ENCODE measurements around the gene SLIT1. TPM values are rescaled to one million over a fixed set of nuclear protein-coding genes. Genes with fewer than 3 reads are reported as not detected.
"Not testable (repeated sequence)": the region's sequence is repeated elsewhere in the genome, so short reads cannot be mapped to it uniquely, and the experiment has no call there.

Gene SLIT1
- total RNA-seq, 1 donor from 2014 or later = not detected

DNA sequence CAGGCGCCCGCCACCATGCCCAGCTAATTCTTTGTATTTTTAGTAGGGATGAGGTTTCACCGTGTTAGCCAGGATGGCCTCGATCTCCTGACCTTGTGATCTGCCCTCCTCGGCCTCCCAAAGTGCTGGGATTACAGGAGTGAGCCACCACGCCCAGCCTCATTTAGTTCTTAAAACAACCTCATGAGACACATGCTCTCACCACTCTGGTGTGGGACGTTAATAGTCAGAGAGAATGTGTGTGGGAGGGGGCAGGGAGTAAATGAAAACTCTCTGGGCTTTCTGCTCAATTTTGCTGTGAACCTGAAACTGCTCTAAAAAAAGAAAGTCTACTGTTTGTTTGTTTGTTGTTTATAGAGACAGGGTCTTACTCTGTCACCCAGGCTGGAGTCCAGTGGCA is 103.2 kb downstream of the SLIT1 start:
- DNase-seq (ENCODE audit: low read depth in 2 of 2) = not testable (repeated sequence)

DNA sequence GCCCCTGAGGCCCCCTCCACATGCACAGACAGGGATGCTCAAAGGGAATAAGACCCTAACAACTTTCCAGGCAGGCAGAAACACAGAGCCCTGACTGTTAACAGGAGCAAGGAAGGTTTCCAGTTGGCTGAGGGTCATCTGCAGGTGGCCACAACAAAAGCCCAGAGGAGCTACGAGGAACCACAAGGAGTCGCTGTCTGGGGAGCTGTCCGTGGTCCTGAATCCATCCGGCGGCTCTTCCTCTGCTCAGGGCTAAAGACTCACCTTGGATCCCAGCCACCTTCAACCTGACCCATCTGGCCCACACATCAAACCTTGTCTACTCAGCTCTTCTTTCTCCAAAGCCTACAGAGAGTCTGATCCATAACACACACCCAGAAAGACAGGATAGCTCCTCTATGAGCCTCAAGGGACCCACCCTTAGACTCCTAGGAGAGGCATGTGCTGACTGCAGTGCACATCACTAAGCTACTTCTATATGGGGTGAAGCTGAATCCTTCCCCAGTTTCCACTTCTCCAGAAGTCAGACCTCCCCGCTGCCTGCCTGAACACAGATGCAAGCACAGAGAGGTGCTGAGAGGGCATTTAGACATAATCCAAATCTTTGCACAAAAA is 104.0 kb downstream of the SLIT1 start:
- DNase-seq (ENCODE audit: low read depth in 2 of 2) = peak; percentile 40 to 70

DNA sequence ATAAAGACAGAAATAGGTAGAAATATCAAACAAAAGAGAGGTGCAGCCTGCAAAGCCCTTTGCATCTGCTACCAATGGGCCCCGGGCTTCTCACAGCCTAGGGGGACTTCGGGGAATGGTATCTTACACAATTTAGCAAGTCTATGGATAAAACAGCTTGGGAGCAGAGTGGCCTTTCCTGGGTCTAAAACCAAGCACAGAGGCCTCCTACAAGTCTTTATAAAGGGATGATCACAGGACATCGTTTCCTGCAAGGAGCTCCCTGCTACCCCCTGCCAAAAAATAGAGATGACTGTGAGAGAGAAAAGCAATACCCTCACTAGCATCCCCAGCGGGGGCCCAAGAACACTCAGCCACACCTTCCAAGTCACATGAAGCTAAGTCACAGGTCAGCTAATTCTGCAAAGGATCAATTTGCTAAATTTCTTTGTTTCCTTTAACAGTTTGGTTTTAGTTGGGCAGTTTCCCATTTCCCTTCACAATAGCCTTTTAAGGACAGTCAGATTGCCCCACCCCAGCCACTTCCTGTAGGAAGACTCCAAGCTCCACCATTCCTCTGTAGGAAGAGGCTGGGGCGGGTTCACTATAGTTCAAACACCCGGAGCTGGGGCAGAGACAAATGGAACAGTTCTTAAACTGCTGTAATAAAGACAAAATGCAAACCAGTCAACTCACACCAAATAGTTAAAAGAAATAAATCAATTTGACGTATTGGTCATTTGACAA is 105.5 kb downstream of the SLIT1 start:
- no peak for DNase-seq (ENCODE audit: low read depth in 2 of 2)

DNA sequence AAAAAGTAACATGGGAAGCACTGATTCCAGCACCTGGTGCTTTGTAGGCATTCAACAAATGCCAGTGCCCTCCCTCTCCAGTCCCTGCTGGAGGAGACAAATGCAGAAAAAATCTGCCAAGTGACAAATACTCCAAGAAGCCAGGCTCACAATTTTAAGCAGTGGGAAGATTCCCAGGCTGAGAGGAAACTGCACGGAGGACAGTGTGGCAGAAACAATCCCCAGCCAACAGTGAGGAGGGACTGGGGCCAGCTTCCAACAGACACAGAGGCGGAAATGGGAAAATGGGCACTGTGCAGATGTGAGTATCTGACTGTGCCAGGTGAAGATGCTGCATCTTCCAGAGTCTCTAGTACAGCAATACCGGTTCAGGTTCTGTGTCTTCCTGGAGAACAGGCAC is 106.3 kb downstream of the SLIT1 start:
- DNase-seq (ENCODE audit: low read depth in 2 of 2) = no peak

DNA sequence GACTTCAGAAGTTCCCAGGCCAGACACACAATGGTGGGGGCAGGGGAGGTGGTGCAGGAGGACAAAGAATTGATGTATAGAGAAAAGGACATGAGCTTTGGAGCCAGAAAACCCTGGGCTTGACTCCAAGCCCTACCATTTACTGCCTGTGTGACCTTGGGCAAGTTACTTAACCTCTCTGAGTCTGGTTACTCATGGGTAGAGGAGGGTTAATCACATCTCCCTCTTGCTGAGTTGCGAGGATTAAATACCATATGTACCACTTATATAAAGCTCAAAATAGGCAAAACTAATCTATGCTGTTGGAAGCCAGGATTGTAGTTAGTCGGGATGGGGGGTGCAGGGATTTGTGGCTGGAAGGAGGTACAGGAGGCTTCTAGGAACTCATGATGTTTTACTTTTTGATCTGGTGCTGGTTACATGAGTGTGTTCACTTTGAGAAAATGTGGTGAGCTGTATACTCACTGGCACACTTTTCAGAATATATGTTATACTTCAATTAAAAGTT is 106.8 kb downstream of the SLIT1 start:
- DNase-seq (ENCODE audit: low read depth in 2 of 2) = no peak

DNA sequence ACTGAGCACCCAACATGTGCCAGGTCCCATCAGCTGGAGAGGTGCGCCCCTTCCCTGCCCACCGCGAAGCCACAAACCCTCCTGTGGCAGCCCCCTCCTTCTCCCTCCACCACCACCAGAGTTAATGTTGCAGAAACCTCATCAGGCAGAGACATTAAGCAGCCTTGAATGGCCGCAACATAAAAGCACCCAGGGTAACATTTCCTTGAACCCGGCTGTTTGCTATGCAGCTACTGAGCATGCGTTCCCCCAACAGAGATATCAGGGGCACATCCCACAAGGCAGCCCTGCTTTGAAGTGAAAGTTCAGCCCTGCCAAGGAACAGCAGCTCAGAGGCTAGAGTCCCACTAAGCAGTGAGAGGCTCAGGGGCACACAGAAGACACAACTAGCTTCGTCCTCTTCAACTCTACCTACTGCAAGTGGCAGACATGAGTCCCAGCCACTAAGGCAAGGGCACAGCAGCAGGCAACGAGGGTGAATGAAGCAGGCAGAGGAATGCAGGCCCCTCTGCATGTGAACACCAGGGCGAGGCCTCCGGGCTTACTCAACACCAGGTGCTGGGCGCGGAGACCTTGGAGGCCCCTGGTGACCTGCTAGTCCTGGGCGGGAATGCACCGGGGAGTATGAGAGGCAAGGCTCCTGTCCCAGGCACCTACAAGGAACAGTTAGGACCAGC is 107.4 kb downstream of the SLIT1 start:
- DNase-seq (ENCODE audit: low read depth in 2 of 2) = no peak

DNA sequence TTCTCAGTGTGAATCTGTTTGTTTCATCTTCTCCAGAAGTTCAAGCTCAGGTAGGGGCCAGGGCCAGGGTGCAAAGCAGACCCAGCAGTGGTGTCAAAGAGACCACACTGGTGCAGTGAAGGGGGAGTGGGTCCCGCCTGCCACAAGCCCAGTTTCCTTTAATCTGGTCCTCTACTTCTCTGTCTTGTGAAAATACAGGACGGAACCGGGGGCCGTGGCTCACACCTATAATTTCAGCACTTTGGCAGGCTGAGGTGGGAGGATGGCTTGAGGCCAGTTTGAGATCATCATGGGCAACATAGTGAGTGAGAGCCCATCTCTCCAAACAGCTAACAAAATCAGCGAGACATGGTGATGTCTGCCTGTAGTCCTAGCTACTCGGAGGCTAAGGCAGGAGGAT is 109.0 kb downstream of the SLIT1 start:
- DNase-seq (ENCODE audit: low read depth in 2 of 2) = no peak

DNA sequence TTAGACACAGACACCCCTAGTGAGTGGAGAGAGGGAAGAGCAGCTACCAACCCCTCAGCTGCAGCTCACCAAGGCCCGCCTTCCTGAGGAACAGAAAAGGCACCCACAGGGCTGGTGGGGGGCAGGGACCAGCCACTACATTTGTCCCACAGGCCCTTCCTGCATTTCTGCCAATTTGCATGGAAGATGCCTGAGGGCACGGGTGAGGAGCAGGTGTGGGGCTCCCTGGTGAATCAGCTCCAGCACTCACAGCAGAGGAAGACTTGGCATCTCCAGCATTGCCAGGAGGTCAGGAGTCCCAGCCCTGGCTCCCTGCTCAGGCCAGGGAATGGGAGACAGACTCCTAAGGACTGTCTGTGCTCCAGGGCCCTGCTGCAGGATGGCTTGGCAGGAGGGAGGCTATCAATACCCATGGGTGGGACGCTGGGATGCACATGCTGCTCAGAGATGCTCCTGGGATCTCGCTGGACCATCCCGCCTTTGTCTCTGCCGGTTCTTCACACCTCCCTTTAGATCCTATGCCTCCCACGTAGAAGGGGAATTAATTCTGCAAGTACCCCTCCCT is 109.7 kb downstream of the SLIT1 start:
- DNase-seq (ENCODE audit: low read depth in 2 of 2) = no peak

DNA sequence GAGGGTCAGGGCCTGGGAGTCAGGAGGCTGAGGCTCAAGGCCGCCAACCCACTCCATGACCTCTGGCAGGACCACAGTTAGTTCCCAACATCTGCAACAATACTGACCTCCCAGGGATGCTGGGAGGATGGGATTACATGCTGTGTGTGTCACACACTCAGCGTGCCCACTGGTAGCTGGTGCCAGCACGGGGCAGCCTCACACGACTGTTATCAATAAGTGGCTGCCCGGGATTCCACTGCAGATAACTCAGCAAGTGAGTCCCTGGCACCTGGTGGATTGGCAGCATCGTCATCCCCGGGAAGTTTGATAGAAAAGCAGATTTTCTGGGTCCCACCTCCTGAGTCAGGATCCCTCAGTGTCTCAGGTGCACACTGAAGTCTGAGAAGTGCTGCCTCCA is 110.3 kb downstream of the SLIT1 start:
- no peak for DNase-seq (ENCODE audit: low read depth in 2 of 2)

DNA sequence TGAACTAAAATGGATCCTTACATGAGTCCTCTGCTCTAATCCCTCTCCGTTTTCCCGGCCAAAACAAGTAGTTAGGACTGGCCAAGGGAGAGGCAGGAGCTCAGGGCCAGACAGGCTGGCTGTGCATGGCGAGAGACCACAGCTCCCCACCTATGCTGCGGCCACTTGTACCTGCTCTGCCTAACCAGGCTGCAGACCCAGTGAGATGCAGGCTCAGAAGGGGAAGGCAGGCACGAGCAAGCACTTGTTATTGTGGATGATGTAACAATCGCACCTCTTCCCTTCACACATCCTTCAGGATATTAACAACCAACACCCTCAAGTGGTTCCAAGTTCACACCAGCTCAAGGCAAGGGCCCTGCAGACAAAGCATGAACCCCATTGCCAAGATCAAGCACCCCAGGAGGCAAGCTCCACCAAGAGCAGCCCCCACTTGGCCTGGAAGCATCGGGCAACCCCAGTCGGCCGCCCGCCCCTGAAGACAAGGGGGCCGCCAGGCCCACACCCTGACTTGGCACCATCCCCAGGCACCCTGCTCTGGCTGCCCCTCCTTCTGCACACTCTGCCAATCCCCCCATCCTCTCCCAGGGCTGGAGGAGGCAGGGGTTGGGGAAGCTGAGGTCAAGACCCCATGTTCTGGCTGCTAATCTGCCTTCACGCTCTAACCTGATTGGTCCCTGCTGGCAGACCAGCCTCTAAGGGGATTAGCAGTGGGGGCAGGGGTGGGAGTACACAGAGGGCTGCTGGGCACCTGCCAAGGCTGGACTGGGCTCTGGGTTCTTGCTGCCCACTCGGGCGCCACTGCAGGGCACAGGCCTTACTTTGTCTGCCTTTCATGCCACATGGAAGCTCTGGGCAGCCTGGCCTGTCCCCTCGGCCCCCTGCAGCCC is 111.3 kb downstream of the SLIT1 start:
- DNase-seq (ENCODE audit: low read depth in 2 of 2) = no peak

DNA sequence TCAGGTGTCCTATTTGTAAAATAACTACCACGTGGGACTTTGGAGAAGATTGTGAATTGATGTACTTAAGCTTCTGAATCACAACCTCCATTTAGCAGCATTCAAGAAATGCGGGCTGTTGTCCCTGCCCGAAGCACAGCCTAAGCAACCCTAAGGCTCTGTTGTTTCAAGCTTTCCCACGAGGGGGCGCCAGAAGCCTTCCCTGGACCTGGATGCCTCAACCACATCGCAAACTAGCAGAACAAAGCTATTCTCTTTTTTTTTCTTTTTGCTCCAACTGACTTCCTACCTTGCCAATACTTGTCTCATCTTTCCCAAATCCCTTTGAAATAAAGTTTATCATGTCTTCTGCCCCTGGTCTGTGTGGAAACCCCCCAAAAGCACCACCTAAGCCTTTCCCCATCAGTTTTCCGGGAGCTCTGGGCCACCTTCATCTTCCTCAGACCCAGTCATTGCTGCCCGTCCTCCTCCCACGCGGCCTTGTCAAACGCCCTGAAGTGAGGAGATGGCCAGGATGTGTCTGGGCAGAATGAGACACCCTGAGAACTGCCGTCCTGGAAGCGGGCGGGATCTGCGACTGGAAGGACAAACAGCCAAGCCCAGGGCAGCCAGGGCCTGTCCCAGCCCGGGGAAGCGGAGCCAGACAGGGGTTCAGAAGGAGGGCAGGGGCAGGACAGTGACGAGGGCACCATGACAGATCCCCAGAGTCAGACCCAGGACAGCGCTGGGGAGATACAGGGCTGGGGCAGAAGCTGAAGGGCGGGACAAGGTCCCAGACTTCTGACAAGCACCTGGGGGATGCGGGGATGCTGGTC is 112.7 kb downstream of the SLIT1 start:
- DNase-seq (ENCODE audit: low read depth in 2 of 2) = peak; percentile 40 to 71

DNA sequence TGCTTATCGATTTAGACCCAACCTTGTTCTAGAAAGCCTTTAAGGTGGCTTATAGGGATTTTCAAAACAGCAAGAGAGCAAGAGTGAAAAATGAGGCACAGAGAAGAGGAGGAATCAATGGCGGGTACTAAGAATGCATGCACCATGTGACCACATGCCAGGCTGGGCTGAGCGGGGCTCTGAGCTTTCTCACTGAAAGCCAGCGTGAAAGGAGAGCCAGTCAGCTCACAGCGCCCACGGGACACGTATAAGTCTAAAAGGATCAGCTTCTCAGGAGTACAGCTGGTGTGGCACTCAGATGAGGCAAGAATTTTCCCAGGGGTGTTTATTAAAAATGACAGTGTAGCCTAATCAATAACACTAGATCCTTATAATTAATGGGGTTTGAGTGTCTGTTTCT is 114.3 kb downstream of the SLIT1 start:
- DNase-seq (ENCODE audit: low read depth in 2 of 2) = no peak

DNA sequence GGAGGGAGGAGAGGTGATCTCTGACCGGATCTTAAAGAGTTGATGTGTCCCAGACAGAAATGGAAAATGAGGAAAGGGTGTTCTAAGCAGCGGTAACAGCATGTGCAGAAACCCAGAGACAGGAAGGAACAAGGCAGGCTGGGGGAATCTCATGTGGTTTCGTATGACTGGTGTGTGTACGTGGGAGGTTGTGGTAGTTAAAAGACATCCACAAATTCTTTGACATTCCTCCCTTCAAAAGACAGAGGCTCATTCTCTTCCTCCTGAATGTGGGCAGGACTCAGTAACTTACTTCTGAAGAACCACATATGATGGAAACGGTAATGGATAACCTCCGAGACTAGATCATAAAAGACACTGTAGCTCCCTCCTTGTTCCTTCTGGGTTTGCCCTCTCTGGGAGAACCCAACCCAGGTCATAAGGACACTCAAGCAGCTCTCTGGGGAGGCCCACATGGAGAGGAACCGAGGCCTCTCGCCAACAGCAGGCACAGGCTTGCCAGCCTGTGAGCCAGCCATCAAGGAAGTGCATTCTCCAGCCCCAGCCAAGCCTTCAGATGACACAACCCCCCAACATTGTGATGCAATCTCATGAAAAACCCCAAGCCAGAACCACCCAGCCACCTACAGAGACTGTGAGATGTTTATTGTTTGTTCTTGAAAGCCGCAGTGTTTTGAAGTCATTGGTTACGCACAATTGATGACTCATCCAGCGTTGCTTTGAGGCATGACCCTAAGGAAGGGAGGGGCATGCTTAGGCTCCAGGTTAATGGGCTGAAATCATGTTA is 116.0 kb downstream of the SLIT1 start:
- no peak for DNase-seq (ENCODE audit: low read depth in 2 of 2)

DNA sequence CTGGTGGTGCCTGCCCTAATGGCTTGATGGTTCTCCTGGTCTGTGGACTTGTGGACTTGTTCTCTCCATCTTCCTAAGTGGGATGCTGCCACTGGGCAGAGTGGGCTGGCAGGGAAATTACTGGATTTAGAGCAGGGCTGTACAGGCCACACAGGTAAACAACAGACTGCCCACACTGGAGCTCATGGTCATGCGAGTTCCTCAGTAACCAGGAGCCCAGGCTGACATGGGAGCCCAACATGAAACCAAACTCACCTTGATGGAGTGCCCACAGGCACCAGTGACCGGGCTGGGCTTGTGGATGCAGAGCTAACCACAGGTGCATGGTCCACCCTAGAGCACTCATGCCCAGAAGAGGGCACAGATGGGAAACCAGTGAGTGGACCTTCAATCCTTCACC is 116.7 kb downstream of the SLIT1 start:
- no peak for DNase-seq (ENCODE audit: low read depth in 2 of 2)

DNA sequence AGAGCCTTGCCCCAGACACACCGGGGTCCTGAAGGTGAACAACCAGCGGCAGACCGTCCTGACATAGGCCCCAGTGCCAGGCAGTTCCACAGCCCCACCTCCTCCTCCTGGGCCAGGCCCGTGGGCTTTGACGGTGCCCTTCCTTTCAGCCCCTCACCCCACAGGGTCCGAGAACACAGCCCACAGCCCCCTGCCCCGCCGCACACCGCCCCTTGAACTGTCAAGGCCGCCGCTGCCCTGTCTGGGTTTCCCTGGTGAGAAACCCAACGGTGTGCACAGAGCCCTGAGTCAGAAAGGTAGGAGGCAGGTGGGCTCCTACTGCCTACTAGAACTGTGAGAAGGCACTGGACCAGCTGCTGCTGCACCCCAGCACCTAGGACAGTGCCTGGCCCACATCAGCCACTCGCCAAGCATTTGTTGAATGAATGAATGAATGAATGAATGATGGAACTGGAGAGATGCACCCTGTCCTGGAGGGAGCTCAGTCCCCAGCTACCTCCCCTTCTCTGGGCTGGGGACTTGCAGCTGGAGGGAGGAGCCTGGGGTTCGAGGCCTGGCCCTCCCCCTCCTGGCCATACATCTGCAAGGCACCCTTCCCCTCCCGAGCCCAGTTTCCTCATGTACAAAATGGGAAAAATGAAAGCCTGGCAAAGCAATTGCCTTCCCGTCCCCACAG is 117.9 kb downstream of the SLIT1 start:
- DNase-seq (ENCODE audit: low read depth in 2 of 2) = no peak

DNA sequence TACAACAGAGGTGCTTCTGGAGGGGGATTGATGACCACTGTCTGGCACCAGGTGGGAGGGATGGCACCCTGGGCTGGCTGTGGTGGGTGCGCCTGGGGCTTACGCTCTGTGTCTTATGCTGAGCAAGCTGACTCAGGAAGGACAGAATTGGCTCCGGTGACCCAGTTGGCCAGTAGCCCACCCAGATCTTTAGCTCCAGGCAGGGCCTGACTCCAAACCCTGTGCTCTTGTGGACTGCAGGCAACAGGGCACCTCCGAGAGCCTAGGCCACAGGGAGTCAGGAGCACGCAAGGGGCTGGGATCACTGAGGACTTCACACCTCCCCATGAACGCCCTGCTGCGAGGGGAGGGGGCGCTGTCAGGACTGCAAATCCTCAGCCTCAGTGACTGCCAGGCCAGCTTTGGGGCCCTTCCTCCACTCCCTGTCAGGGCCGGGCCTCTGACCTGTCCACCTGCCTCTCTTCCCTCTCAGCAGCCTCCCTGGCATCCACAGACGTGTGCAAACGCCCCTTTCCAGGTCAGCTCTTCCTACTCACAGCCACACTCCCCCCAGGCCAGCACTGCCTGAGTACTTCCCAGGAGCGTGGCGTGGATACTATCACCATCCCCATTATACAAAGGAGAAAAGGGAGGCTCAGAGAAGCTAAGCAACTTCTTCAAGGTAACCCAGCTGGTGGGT is 118.7 kb downstream of the SLIT1 start:
- no peak for DNase-seq (ENCODE audit: low read depth in 2 of 2)

DNA sequence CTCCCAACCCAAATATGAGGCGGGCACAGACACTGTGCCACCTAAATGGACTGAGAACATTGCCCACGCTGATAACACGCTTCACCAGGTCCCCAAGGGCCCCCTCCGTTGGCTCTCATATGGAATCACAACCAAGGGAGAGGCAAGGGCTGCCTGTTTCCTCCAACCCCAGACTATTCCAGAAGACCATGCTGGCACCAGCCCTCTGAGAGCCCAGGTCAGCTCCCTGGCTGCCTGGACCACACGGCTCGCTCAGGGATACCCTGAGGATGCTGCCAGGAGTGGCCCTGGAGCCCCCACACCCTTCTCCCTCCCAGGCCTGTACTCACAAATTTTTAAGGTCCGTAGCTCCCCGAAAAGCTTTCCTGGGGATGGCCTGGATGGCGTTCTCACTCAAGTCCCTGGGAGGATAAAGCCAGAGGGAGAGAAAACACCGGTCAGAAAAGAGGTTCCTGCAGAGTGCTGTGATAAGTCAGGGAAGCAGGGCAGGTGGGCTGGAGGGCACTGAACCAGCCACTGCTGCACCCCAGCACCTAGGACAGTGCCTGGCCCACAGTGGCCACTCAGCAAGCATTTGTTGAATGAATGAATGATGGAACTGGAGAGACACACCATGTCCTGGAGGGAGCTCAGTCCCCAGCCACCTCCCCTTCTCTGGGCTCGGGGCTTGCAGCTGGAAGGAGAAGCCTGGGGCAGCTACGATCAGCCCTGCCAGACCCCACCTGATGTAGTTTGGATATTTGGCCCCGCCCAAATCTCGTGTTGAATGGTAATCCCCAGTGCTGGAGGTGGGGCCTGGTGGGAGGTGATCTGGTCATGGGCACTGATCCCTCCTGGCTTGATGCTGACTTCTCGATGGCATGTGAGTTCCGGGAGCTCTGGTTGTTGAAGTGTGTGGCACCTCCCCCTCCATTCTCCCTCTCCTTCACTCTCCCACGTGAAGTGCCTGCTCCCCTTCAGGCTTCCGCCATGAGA is 119.8 kb downstream of the SLIT1 start:
- no peak for DNase-seq (ENCODE audit: low read depth in 2 of 2)
